Right renal cortex interstitium (tissue), 3 donors: ENCODE data around the gene BEGAIN. TPM values are rescaled to one million over a fixed set of nuclear protein-coding genes. Genes with fewer than 3 reads are reported as not detected.

Experiments used
- DNase-seq, 3 donors: peaks; one replicate each; pipeline ENCODE4 v3.0.0-alpha.2; 2013; ENCODE audit warnings: low read depth in 3 of 3, low spot score in 2 of 3
- polyA plus RNA-seq, 3 donors: library from polyadenylated mRNA; unstranded; fragments of 120-200 nt; gene quantifications; one replicate each; pipeline ENCODE4 v1.2.1, GENCODE V29; 2013; ENCODE audit not compliant: insufficient read length in 3 of 3

BEGAIN gene
- polyA plus RNA-seq, 3 donors: 1.2 to 2.3 (median 1.8) TPM

DNA sequence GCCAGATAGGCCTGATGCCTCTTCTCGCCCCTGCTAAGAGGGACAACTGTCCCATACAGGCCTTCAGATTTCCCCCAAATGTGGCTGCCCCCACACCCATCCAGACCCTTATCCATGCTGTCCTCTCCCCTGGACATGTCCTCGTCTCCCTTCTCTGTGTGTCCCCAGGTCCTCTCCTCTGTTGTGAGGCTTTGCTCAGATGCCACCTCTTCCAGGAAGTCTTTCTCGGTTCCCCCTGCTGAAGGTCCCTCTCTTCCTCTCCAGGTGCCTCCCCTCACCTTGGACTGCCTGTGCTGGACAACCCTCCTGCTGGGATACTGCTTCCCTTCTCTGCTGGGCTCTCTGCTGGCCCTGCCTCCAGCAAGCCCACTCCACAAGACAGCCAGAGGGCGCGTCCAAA lies 33.7 kb downstream of the BEGAIN start:
- DNase-seq: no peak

DNA sequence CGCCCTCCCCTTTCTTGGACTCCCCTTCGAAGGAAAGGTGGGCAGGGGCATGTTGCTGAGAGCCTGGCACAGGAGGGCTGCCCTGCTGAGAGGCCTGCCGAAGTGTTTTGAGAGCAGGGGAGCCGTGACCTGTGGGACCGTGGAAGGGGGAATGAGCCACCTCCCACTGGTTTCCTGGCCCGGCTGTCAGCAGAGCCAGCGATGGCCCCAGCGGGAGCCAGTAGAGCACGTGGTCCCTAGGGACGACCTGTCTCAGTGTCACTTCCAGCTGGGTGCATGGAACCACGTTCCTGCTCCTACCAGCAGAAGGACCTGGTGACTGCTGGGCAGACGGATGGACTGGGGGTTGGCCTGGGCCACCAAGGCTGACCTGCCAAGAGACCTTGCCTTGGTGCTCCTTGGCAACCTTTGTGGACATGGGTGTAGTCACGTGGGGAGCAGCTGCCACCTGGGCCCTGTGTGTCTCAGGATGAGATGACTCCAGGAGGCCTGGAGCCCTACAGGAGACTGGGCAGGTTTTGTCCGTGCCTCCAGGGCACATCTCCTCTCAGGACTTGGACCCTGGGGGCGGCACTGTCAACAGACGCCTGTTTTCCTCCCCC lies 34.6 kb downstream of the BEGAIN start:
- DNase-seq: no peak

DNA sequence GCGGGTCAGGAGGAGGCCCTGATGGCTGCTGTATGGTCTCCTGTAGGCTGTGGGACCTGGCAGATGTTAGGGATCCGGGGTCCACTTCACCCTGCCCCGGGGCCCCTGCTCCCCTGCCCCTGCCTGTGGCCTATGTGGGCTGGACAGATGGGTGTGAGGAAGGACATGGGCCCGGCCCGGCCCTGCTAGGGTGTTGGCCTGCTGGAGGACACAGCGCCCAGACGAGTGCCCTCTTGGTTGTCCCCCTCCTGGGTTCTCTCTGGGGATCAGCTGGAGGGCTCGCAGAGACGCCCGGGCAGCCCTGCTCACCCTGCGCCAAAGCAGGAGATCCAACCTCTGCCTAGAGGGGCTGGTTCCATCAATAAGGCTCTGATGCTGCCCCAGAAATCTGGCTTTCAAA lies 36.2 kb downstream of the BEGAIN start:
- no peak for DNase-seq

DNA sequence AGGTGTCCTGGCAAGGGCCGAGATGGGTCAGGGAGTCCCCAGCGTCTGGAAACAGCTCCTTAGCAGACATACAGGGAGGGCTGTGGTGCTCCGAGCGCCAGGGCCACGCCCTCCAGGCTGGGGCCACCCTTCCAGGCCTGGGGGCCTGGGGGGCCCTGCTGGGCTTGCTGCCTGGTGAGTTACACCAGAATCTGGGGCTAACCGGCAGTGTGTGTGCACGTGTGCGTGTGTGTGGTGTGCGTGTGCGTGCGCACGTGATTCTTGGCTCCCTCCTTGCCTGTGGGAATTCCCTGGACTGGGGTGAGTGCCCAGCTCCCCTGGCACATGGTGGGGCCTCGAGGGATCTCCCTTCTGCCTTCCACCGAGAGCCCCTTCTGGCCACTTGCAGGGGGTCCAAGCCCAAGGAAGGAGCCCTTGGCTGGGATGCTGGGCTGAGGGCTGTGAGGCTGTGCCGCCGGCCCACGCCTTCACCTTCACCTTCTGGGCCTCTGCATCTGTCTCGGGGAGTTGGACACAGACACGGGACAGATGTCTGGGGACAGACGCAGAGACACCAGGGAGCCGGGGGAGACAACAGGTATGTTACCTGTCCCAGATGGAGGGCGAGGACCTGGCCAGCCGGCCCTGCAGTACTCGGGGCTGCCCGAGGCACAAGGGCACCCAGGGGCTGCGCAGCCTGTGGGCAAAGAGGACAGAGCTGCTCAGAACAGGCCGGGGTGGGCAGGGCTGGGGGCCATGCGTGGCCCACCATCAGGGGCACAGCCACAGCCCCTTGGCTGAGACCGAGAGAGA lies 37.2 kb downstream of the BEGAIN start:
- no peak for DNase-seq

DNA sequence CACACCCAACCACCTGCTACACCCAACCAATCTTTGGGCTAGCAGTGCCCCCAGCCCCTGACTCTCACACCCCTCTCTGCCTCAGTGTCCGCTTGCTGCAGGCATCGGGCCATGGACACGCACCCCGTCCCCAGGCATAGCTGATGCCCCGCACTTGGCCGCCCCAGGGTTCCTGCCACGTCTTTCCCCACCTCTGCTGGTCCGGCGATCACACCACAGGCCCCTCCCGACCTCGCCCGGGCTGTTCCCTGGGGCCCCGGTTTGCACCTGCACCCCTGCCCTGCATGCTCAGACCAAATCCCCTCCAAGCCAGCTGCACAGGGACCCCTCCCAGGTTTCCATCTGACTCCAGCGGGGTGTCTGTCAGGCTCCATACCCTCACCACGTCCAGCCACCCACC lies 38.3 kb downstream of the BEGAIN start:
- no peak for DNase-seq

DNA sequence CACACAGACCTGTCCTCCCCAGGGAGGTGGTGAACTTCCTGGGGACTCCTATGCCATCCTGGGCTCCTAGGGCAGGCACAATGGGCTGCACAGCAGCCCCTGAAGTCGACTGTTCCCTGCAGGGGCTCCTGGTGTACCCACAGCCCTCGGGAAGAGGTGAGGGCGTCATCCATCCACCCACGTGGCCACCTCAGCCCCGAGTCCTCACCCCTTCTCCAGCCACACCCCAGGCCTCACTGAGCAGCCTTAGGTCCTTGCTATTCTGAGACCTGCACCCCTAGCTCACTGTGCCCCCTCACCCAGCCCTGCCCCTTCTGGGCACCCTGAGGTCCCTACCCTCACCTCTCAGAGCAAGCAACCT lies 38.9 kb downstream of the BEGAIN start:
- no peak for DNase-seq

DNA sequence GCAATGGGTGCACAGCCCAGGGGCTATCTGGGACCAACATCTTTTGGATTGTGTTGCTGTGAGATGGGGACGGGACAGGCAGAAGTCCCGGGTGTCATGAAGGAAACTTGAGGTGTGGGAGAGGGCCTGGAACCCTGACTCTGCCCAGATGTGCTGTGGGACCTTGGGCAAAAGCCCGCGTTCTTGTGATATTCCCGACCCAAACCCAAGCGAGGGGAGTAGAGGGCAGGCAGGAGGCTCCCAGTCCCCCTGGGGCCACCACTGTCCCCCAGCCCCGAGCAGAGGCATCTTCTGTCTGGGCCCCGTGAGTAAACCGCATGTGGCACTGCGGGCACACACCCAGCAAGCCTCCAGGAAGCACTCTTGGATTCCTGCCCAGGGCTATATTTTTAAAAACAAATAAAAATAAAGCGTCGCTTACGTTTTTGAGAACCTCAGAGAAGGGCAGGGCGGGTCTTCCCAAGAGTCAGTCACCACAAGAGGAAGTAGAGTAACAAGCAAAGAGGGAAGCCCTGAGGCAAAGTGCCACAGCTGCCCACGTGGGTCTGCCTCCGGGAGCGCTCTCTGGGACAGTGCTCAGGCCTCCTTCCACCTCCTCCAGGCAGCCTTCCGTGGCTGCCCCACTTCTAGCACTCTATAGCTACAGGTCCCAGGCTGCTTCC lies 39.5 kb downstream of the BEGAIN start:
- DNase-seq: no peak

DNA sequence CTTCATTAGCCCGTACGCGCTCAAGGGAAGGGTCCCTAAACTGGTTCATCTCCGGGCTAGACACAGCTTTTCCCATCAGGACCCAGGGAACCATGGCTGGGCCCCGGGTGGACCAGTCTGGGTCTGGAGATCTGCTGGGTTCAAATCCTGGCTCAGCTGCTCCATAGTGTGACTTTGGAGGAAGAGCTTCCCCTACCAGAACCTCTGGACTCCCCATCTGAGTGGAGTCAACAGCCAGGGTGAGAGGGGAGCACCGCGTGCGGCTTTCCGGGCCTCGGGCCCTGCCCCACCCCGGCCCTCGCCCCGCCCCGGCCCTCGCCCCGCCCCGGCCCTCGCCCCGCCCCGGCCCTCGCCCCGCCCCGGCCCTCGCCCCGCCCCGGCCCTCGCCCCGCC lies 41.2 kb downstream of the BEGAIN start:
- no peak for DNase-seq

DNA sequence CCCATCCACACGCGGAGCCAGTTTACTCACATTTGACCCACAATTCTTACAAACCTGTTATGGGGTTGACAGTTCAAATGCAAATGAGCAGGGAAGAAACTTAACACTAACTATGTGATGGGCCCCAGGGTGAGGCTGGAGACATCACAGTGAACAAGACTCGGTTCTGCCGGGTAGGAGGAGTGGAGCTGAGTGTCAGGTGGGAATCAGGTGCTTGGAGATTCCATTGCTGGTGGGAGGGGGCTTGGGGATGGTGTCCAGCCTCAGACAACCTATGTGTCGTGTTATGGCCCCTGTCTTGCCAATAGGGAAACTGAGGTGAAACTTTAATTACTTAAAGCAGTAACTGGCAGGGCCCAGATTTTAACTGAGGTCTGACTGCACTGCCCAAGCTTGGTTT lies 41.9 kb downstream of the BEGAIN start:
- no peak for DNase-seq

DNA sequence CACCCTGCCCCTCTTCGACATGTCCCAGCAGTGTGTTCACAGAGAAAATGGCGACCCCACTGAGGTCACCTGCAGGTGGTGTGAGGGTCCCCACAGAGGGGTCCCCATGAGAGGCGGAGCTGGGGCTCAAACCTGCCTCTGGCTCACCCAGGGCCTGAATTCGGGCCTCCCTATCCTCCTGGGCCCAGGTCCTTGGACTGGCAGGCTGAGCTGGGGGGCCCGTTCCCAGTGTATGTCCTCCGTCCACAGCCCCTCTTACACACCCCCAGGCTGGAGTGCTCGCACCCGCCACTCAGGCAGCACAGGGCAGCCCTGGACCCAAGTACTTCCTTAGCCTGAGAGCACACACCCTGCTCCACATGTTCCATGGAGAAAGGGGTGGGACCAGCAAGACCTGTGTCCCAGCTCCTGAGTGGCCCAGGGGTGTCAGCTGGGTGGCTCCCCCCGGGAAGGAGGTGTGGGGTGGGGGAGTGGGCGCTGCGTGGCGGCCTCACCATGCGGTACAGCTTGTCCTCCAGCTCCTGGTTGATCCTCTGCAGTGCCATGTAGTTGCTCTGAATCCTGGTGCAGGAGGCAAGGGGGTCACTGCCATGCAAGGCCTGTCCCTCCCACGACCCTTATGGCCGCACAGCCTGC lies 42.6 kb downstream of the BEGAIN start:
- DNase-seq: no peak

DNA sequence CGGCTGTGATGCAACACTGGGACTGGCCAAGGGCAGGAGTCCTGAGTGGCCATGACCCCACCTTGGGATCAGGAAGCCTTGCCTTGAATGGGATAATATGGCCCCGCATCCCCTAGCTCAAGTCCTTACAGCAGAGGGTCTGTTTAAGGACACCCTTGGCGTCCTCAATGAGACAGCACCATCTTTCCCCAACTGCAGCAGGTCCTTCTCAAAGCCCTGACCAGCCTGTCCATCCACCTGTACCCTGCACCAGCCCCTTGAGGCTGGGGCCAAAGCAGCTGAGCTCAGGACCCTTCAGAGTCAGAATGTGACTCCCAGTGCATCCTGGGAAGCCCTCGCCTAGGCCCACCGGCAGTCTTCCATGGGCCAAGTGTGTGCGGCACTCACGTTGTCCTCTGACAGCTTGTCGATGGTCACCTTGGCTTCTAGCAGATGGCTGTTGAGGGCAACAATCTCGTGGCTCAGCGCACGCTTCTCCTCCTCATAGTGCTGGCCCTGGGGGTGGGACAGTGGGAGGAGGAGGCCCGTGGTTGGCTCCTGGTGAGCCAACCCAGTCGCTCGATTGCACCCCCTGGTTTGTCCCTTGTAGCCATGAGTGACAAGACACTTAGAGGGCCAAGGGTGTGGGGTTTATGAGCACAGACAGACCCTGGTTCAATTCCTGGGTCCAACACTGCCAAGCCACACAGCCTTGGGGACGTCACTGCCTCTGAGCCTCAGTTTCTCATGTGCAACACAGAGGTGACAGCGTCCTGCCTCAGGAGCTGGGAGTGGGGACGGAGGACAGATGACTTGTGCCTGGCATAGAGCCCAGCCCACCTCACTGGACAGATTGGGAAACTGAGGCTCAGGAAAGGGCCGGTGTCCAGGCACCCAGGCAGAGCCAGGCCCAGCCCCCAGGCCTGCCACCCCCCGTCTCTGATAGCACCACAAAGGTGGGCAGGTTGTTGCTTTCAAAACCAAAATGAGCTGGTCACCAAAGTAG lies 43.5 kb downstream of the BEGAIN start:
- no peak for DNase-seq

DNA sequence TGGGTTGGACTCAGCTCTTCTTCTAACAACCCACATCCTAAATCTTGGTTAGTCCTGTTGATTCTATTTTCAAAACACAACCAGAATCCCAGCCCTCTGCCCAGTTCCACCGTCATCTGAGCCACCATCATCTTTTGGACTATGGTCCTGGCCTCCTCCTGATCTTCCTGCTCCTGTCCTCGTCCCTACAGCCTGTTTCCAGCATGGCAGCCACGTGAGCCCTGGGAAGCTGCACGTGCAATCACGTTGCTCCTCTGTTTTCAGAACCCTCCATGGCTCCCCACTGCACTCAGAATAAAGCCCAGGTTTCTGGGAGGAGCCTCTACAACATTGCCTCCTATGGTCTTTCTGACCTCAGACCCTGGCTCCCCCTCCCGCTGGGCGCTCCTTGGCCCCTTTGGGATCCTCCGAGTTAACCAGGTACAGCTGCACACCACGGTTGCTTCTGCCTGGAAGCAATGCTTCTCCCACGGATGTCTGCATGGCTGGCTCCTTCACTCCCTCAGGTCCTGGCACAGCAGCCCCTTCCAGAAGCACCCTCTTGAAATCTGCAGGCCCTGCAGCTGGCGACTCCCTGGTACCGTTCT lies 44.5 kb downstream of the BEGAIN start:
- DNase-seq: no peak

DNA sequence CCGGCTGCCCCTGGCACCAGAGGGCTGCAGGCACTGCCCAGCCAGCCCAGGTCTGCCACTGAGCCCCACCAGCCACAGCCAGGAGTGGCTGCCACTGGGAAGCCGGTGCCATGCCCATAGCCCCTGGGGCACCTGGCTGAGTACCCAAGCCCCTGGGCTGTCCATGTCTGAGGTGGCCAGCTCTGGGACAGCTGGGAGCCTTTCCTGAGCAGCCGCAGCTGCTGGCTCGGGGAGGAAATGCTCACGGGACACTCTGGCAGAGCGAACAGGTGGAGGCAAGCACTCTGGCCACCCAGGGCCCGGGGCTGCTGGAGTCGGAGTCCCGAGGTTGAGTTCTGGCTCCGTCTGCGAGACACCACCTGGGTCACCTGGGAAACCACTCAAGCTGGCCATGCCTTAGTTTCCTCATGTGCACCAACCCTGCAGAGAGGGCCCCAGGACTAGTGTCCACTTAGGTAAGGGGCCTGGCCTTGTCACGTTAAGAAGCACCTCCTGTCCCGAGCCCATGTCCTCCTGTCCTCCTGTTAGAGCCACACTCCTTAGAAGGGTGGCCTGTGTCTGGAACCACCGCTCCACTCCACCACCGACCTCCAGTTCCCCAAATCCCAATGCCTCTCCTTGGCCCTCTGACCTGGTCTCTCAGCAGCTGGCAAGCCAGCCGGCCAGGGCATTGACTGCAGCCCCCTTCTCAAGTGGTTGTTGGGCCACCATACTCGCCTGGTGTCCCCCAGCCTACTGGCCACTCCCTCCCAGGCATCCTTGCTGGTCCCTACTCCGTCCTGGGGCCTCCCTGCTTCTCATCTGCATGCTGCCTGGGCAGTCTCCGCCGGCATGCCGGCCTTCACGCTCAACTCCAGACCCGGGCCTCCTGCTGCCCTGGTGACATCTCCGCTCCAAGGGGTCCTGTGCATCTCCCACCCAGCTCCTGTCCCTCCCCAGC lies 45.3 kb downstream of the BEGAIN start:
- no peak for DNase-seq

DNA sequence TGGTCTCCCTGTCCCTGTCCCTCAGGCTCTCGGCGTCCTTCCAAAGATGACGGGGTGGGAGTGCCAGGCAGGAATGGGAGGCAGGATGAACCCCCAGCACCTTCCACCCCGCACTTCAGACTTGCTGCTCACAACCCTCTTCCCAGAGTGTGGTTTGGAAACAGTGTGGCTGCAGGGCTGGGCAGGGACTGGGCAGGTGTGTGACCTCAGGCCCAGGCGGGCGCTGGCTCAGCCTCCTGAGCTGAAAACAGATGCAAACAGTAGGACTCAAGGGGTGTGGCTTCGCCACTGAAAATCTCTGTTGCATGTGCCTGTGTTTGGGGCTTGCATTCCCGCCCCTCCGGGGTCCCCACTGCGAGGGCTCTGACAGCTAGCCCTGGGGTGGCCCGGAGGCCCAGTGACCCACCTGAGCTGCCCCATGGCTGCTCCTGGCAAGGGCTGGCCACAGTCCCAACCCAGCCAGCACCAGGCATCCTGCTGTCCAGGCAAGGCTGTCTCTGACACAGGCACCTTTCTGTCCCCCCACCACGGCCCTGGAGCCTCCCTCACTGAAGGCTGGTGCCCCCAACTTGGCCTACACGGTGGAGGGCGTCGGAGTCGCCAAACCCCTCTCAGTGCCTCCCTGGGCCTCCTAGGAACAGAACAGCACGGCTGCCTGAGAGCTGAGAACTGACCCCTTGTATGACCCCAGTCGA lies 46.1 kb downstream of the BEGAIN start:
- DNase-seq: no peak

DNA sequence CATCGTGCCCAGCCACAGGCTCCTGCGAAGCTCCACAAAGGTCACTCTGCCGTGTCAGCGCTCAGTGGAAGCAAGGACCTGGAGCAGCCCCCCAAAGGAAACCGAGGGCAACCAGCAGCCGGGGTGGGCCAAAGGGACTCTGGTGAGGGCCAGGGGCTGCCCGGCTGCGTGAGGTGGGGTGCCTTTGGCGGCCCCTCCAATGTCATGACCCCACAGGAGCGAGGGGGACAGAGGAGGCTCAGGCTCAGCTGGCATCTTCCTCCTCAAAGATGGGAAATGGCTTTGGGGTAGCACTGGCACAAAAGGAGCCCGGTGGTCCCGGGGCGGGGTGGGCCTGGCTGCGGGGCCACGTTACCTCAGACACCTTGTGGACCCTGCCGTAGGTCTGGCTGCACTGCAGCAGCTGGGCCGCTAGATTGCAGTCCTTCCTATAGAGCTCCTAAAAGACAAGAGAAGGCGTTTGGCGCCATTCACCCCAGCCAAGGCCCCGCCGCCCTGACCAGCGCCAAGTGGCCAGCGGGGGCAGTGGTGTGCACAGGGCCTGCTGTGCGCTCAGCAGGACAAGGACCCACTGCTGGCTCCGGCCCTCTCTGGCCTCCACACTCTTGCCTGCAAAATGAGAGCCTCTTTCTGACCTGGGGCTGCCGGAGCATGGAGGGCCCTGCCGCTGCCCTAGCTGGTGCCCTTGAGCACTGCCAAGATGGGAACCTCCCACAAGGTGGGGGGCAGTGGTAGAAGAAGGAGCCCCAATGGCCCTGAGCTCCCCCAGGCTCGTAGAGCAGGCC lies 46.9 kb downstream of the BEGAIN start:
- DNase-seq: no peak

DNA sequence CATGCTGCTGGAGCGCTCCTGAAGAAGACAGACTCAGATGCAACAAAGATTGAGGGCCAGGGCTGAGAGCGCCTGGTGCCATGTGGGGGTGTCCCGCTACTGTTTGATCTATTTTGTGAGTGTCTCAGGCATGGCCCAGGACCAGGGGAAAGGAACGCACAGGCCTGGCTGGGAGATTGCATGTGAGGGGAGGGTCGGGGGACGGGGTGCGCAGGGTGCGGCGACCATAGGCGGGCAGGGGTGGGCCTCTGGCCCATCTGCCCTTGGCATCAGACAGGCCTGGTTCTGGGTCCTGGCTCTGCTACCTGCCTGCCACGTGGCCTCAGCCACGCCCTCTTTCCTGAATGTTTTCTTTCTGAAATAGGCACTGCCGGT lies 47.5 kb downstream of the BEGAIN start:
- no peak for DNase-seq

DNA sequence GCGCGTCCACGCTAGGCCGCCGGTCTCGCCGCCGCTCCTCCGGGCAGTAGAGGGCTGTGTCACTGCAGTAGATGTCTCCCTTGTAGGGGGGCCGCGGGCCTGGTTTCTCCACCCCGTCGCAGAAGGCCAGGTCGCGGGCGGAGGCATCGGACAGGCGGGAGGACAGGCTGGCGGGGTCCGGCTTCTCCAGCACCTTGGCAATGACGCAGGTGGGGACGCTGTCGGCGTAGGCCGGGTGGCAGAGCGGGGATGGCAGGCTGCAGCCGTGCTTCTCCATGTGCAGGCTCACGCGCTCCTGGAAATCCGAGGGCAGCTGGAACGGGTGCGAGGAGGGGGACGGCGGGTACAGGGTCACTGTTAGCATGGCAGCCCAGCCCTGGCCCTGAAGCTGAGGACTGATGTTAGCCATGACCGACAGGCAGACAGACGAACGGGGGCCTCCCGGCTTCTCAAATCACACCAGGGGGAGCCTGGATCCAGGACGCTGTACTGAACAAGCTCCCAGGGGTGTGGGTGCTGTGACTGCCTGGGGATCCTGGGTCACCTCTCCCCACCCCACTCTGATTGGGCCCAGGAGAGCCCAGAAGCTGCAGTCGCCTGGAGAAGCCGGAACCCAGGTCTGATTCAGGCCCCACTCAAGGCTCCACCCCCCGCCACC lies 48.1 kb downstream of the BEGAIN start:
- no peak for DNase-seq
